Upper lobe of right lung (tissue), 1 donor: Measurements from ENCODE around the gene TRAF2. TPM values are rescaled to one million over a fixed set of nuclear protein-coding genes. Genes with fewer than 3 reads are reported as not detected.

Experiments
- ATAC-seq: fragments of 200-7000 bp; cut with Tn5 transposase; one replicate; pipeline ENCODE4 v1.9.1; 2020; ENCODE audit warnings: mild to moderate bottlenecking, moderate library complexity
- DNase-seq: peaks from one replicate; pipeline ENCODE4 v3.0.0-alpha.2; 2020
- H3K27ac ChIP-seq: fragments of 200-600 bp; one replicate; pipeline ENCODE4 v1.8.0; 2022
- H3K27me3 ChIP-seq: fragments of 200-600 bp; one replicate; pipeline ENCODE4 v1.8.0; 2022; ENCODE audit warnings: mild to moderate bottlenecking
- H3K36me3 ChIP-seq: fragments of 200-600 bp; one replicate; pipeline ENCODE4 v1.8.0; 2022
- H3K4me1 ChIP-seq: fragments of 200-600 bp; one replicate; pipeline ENCODE4 v1.8.0; 2022
- H3K4me3 ChIP-seq: fragments of 200-600 bp; one replicate; pipeline ENCODE4 v1.8.0; 2022; ENCODE audit warnings: mild to moderate bottlenecking
- H3K9me3 ChIP-seq: fragments of 200-600 bp; one replicate; pipeline ENCODE4 v1.8.0; 2022
- CTCF ChIP-seq: fragments of 200-600 bp; IDR thresholded peaks from one replicate; pipeline ENCODE4 v1.8.0; 2022; ENCODE audit warnings: antibody characterized with exemption
- intact Hi-C: fragments of 100-400 bp; cut with DNase I; formaldehyde crosslinking; loops from one replicate; pipeline ENCODE4 v1.11.0; 2022
- total RNA-seq: library from RNA; stranded (reverse); fragmentation: NEBNext Ultra II Directional; extraction: Animal tissue kit (Norgen Biotek cat#: 25700); gene quantifications from one replicate; pipeline ENCODE4 v1.2.1, GENCODE V29; 2021
- donor health status: DM: no; HTN: yes; CAD: no; lungs with severe emphysema.

TRAF2 gene
- total RNA-seq, 1 donor from 2014 or later: 14.8 TPM

GRCh38 chr9:136898483-136899100 is 12.3 kb downstream of the TRAF2 start:
- H3K36me3 ChIP-seq: peaks cover 25% of the 10 kb centered on the region
- H3K4me1 ChIP-seq: peaks cover 31% of the 10 kb centered on the region
- no peak for DNase-seq
- intact Hi-C loops: no loop called here
- no peak for TF ChIP-seq CTCF
- H3K27ac ChIP-seq: no peak overlapping the region
- H3K27me3 ChIP-seq: no peaks in the 10 kb centered on the region
- ATAC-seq: no peak
- no peaks in the 10 kb centered on the region for H3K9me3 ChIP-seq
- H3K4me3 ChIP-seq: no peak overlapping the region

- H3K27ac ChIP-seq: peak overlapping the region; percentile 83
- peaks cover 25% of the 10 kb centered on the region for H3K36me3 ChIP-seq
- TF ChIP-seq CTCF: no peak
- H3K27me3 ChIP-seq: no peaks in the 10 kb centered on the region
- H3K4me1 ChIP-seq: peaks cover 31% of the 10 kb centered on the region
- DNase-seq (no peak), ATAC-seq (no peak)
- H3K4me3 ChIP-seq: no peak overlapping the region
- H3K9me3 ChIP-seq: no peaks in the 10 kb centered on the region
- intact Hi-C loops: no loop called here
Measured at GRCh38 chr9:136899196-136899595, 12.9 kb downstream of the TRAF2 start.

- no peak for ATAC-seq
- H3K27ac ChIP-seq: peak overlapping the region; percentile 83
- H3K9me3 ChIP-seq: no peaks in the 10 kb centered on the region
- peaks cover 25% of the 10 kb centered on the region for H3K36me3 ChIP-seq
- H3K27me3 ChIP-seq: no peaks in the 10 kb centered on the region
- no peak for TF ChIP-seq CTCF
- intact Hi-C loops: no loop called here
- H3K4me1 ChIP-seq: peaks cover 31% of the 10 kb centered on the region
- no peak for DNase-seq
- no peak overlapping the region for H3K4me3 ChIP-seq
Measured at GRCh38 chr9:136900556-136900955, 14.2 kb downstream of the TRAF2 start.

- H3K9me3 ChIP-seq: no peaks in the 10 kb centered on the region
- peaks cover 25% of the 10 kb centered on the region for H3K36me3 ChIP-seq
- no peaks in the 10 kb centered on the region for H3K27me3 ChIP-seq
- peak overlapping the region; percentile 83 for H3K27ac ChIP-seq
- no peak overlapping the region for H3K4me3 ChIP-seq
- ATAC-seq: peak; percentile 82
- DNase-seq: peak; percentile 81
- intact Hi-C loops: no loop called here
- no peak for TF ChIP-seq CTCF
- H3K4me1 ChIP-seq: peaks cover 31% of the 10 kb centered on the region
Measured at GRCh38 chr9:136900988-136901515, 14.7 kb downstream of the TRAF2 start.

GRCh38 chr9:136901516-136902258 is 15.4 kb downstream of the TRAF2 start:
- peaks cover 25% of the 10 kb centered on the region for H3K36me3 ChIP-seq
- H3K27ac ChIP-seq: peak overlapping the region; percentile 83
- DNase-seq (no peak), ATAC-seq (peak; percentile 46)
- no peaks in the 10 kb centered on the region for H3K27me3 ChIP-seq
- H3K4me1 ChIP-seq: peaks cover 31% of the 10 kb centered on the region
- H3K4me3 ChIP-seq: no peak overlapping the region
- intact Hi-C loops: no loop called here
- no peaks in the 10 kb centered on the region for H3K9me3 ChIP-seq
- TF ChIP-seq CTCF: no peak
